Measurements from ENCODE around the gene OR2V1. TPM values are rescaled to one million over a fixed set of nuclear protein-coding genes. Genes with fewer than 3 reads are reported as not detected.

Gene OR2V1
- total and polyA plus RNA-seq, 2 of the 4 experiments (the other 2 are of a cell fraction), result not detected

- CTCF ChIA-PET, result no interaction called here
- POLR2A ChIA-PET (ENCODE audit: unreplicated experiment), result no interaction called here
- in situ Hi-C loops (cut with MboI; ENCODE audit: low sequenced_read_pairs), result no loop called here
These were observed 49.0 kb downstream of the OR2V1 start for GRCh38 chr5:181081989-181082388.

More at GRCh38 chr5:181081989-181082388, 49.0 kb downstream of the OR2V1 start:
- Histone ChIP-seq H3K4ac (ENCODE audit: low read depth, low read length) (no peak overlapping the region), H4K91ac (ENCODE audit: insufficient read depth, low read depth, low read length) (no peak overlapping the region), H4K20me1 (ENCODE audit: insufficient read depth, low read length) (no peaks in the 10 kb centered on the region), H3K4me2 (ENCODE audit: low read depth, low read length) (no peak overlapping the region), H3K9me3 (ENCODE audit: control insufficient read depth, insufficient read depth, low read length) (no peaks in the 10 kb centered on the region; the same call in 1 of the 2 replicates), H4K8ac (ENCODE audit: low read depth in 2 of 2, low read length in 2 of 2) (no peak overlapping the region), H3K36me3 (ENCODE audit: control insufficient read depth, insufficient read depth, low read length) (no peaks in the 10 kb centered on the region), H2AK5ac (ENCODE audit: low read depth, low read length) (no peak overlapping the region), H2BK120ac (ENCODE audit: low read depth, low read length) (no peak overlapping the region), H3K27me3 (ENCODE audit: control insufficient read depth, insufficient read depth, low read length) (peaks cover 7% of the 10 kb centered on the region), H3K27ac (ENCODE audit: insufficient read depth, low read length) (no peak overlapping the region), H2BK20ac (ENCODE audit: low read depth, low read length) (no peak overlapping the region), H2AK9ac (replicated peaks; ENCODE audit: low read depth, low read length, poor library complexity) (no peak overlapping the region), H3K9me1 (ENCODE audit: insufficient read depth, low read length) (no peaks in the 10 kb centered on the region), H3K79me1 (ENCODE audit: low read depth in 1 of 2, low read length in 2 of 2) (no peaks in the 10 kb centered on the region), H3K4me1 (ENCODE audit: control insufficient read depth, insufficient read depth, low read length) (no peaks in the 10 kb centered on the region), H2BK15ac (ENCODE audit: low read depth, low read length) (no peak overlapping the region), H3K14ac (replicated peaks; ENCODE audit: low read depth, low read length) (no peak overlapping the region), H3K56ac (ENCODE audit: extremely low read depth, insufficient read depth, low read length) (no peak overlapping the region), H3K4me3 (ENCODE audit: insufficient read depth, low read depth, low read length) (no peak overlapping the region), H3K9ac (ENCODE audit: low read depth, low read length) (no peak overlapping the region), H3K18ac (ENCODE audit: low read depth, low read length) (no peak overlapping the region), H2AFZ (replicated peaks; ENCODE audit: low read length, poor library complexity) (no peak overlapping the region), H2BK5ac (ENCODE audit: low read depth, low read length, poor library complexity, severe bottlenecking) (no peak overlapping the region), H4K5ac (ENCODE audit: low read depth, low read length) (no peak overlapping the region), H3K23ac (ENCODE audit: low read depth, low read length) (no peak overlapping the region)
- dilution Hi-C loops (cut with HindIII; ENCODE audit: low sequenced_read_pairs, unreplicated experiment) (no loop called here), intact Hi-C loops (cut with micrococcal nuclease) (no loop called here)
- no peak for ATAC-seq (ENCODE audit: low read depth)
- no peak for TF ChIP-seq RCOR1 (IDR thresholded peaks at IDR 0.05; ENCODE audit: insufficient replicate concordance, low read length)
- no peak for TF ChIP-seq SMC3 (IDR thresholded peaks at IDR 0.05; ENCODE audit: low read depth, low read length)
- TF ChIP-seq POLR2A (IDR thresholded peaks at IDR 0.05; ENCODE audit: low read depth, low read length), result no peak
- TF ChIP-seq CHD1 (IDR thresholded peaks at IDR 0.05; ENCODE audit: low read depth, low read length), result no peak
- TF ChIP-seq RAD21 (IDR thresholded peaks at IDR 0.05; ENCODE audit: low read length), result no peak
- no peak for TF ChIP-seq MAFK (IDR thresholded peaks at IDR 0.05; ENCODE audit: low read depth, low read length)
- no peak for TF ChIP-seq ELK1 (IDR thresholded peaks at IDR 0.05; ENCODE audit: borderline replicate concordance, low read depth, low read length)
- TF ChIP-seq MAZ (IDR thresholded peaks at IDR 0.05; ENCODE audit: borderline replicate concordance, low read depth, low read length), result no peak
- no peak for TF ChIP-seq NFE2L2 (IDR thresholded peaks at IDR 0.05; ENCODE audit: low read depth, low read length)
- TF ChIP-seq FOS (IDR thresholded peaks at IDR 0.05; ENCODE audit: low read depth, low read length), result no peak
- TF ChIP-seq RFX5 (IDR thresholded peaks at IDR 0.05; ENCODE audit: low read depth, low read length), result no peak
- no peak for TF ChIP-seq CEBPB (IDR thresholded peaks at IDR 0.05; ENCODE audit: low read depth, low read length)
- TF ChIP-seq, protein P1, sequence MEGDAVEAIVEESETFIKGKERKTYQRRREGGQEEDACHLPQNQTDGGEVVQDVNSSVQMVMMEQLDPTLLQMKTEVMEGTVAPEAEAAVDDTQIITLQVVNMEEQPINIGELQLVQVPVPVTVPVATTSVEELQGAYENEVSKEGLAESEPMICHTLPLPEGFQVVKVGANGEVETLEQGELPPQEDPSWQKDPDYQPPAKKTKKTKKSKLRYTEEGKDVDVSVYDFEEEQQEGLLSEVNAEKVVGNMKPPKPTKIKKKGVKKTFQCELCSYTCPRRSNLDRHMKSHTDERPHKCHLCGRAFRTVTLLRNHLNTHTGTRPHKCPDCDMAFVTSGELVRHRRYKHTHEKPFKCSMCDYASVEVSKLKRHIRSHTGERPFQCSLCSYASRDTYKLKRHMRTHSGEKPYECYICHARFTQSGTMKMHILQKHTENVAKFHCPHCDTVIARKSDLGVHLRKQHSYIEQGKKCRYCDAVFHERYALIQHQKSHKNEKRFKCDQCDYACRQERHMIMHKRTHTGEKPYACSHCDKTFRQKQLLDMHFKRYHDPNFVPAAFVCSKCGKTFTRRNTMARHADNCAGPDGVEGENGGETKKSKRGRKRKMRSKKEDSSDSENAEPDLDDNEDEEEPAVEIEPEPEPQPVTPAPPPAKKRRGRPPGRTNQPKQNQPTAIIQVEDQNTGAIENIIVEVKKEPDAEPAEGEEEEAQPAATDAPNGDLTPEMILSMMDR (conservative IDR thresholded peaks at IDR 0.05; ENCODE audit: low read depth, low read length), result no peak
- TF ChIP-seq, protein P2, sequence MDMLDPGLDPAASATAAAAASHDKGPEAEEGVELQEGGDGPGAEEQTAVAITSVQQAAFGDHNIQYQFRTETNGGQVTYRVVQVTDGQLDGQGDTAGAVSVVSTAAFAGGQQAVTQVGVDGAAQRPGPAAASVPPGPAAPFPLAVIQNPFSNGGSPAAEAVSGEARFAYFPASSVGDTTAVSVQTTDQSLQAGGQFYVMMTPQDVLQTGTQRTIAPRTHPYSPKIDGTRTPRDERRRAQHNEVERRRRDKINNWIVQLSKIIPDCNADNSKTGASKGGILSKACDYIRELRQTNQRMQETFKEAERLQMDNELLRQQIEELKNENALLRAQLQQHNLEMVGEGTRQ (IDR thresholded peaks at IDR 0.05; ENCODE audit: low read depth, low read length), result no peak
- DNase-seq, result no peak
- BruUV-seq (replicated peaks), result no TSS peak
